HCT116 (cell line): Measurements from ENCODE around the gene MED27. TPM values are rescaled to one million over a fixed set of nuclear protein-coding genes. Genes with fewer than 3 reads are reported as not detected.

Source experiments
- ATAC-seq: fragments of 200-7000 bp; cut with Tn5 transposase; 2 replicates; pipeline ENCODE4 v1.9.1; 2020; ENCODE audit warnings: mild to moderate bottlenecking, moderate library complexity
- BruUV-seq: library from RNA; stranded (reverse); fragments of 400-500 nt; replicated peaks from 2 replicates; lab custom pipeline; 2021; lab: Mats Ljungman, UMichigan
- CTCF ChIA-PET: fragments of 300-600 bp; sonication (Branson Sonifier 250); formaldehyde crosslinking; loops from one replicate; lab custom pipeline; 2021; ENCODE audit warnings: antibody characterized with exemption; lab: Charles Lee
- POLR2A ChIA-PET: fragments of 300-600, 350-600 bp; sonication (Branson Sonifier 250); formaldehyde crosslinking; loops from one replicate; lab custom pipeline; 2021; ENCODE audit warnings: antibody characterized with exemption; lab: Charles Lee
- RAD21 ChIA-PET, 2 experiments: fragments of 300-600 bp; sonication (Branson Sonifier 250); formaldehyde crosslinking; loops; one replicate each; lab custom pipeline; 2023; ENCODE audit warnings: low total read pairs in 2 of 2; ENCODE audit not compliant: uncharacterized antibody in 2 of 2, unreplicated experiment in 2 of 2, low non-redundant PET in 1 of 2; lab: Charles Lee
- DNase-seq: peaks from one replicate; pipeline ENCODE4 v3.0.0-alpha.2; 2010; ENCODE audit warnings: low read depth, low spot score
- H2AFZ ChIP-seq: fragments of 200-600 bp; shearing (Covaris generic), sonication (generic); 2 replicates; pipeline ENCODE4 v1.6.1; 2017; ENCODE audit warnings: low read depth, mixed run types, mixed read lengths, antibody characterized with exemption, low read length; ENCODE audit not compliant: poor library complexity, severe bottlenecking
- H3K27ac ChIP-seq: 2 replicates; pipeline ENCODE4 v1.5.1; 2012; ENCODE audit warnings: low read depth, low read length
- H3K27me3 ChIP-seq: fragments of 200-600 bp; sonication (generic); 2 replicates; pipeline ENCODE4 v1.6.1; 2016; ENCODE audit warnings: mixed run types, low read length, mixed read lengths; ENCODE audit not compliant: insufficient read depth
- H3K36me3 ChIP-seq, 2 experiments: fragments of 200-500 bp in 1 of 2; fragments of 200-600 bp in 1 of 2; sonication (Bioruptor generic) in 1 of 2; sonication (generic) in 1 of 2; 2 replicates each; pipeline versions ENCODE4 v1.5.1 to v1.6.1; 2014 to 2016; ENCODE audit warnings: low read length in 2 of 2, inconsistent platforms in 1 of 2, mixed read lengths in 1 of 2, mixed run types in 1 of 2; ENCODE audit not compliant: insufficient read depth in 2 of 2, control insufficient read depth in 1 of 2
- H3K4me1 ChIP-seq, 2 experiments: fragments of 200-600 bp in 1 of 2; sonication (generic) in 1 of 2; 2 replicates each; pipeline versions ENCODE4 v1.5.1 to v1.6.1; 2012 to 2017; ENCODE audit warnings: low read length in 2 of 2, inconsistent platforms in 1 of 2, mild to moderate bottlenecking in 1 of 2, mixed read lengths in 1 of 2, mixed run types in 1 of 2, moderate library complexity in 1 of 2; ENCODE audit not compliant: insufficient read depth in 2 of 2, control insufficient read depth in 1 of 2
- H3K4me2 ChIP-seq: fragments of 200-600 bp; sonication (generic); 2 replicates; pipeline ENCODE4 v1.6.1; 2017; ENCODE audit warnings: mixed run types, low read length, mixed read lengths
- H3K4me3 ChIP-seq, 2 experiments: fragments of 200-600 bp in 1 of 2; sonication (generic) in 1 of 2; replicated peaks in 1 of 2; 2 replicates each; pipeline ENCODE4 v1.5.1; 2011 to 2016; ENCODE audit warnings: low read length in 2 of 2, control low read depth in 1 of 2, low read depth in 1 of 2, mild to moderate bottlenecking in 1 of 2, mixed read lengths in 1 of 2, mixed run types in 1 of 2
- H3K79me2 ChIP-seq: fragments of 200-600 bp; sonication (generic); 2 replicates; pipeline ENCODE4 v1.6.1; 2017; ENCODE audit warnings: mild to moderate bottlenecking, mixed run types, low read length, moderate library complexity, mixed read lengths; ENCODE audit not compliant: insufficient read depth
- H3K9ac ChIP-seq: fragments of 200-600 bp; sonication (generic); 2 replicates; pipeline ENCODE4 v1.6.1; 2016; ENCODE audit warnings: low read length, mixed read lengths
- H3K9me2 ChIP-seq: fragments of 200-600 bp; sonication (generic), shearing (Covaris generic); 2 replicates; pipeline ENCODE4 v1.6.1; 2017; ENCODE audit warnings: mixed run types, mild to moderate bottlenecking, moderate library complexity; ENCODE audit not compliant: insufficient read depth
- H3K9me3 ChIP-seq, 2 experiments: fragments of 200-500 bp in 1 of 2; fragments of 200-600 bp in 1 of 2; sonication (Bioruptor generic) in 1 of 2; sonication (generic) in 1 of 2; 2 replicates each; pipeline ENCODE4 v1.6.1; 2014 to 2017; ENCODE audit warnings: low read length in 2 of 2, mixed read lengths in 2 of 2, inconsistent platforms in 1 of 2, low read depth in 1 of 2, mild to moderate bottlenecking in 1 of 2, mixed run types in 1 of 2, moderate library complexity in 1 of 2; ENCODE audit not compliant: control insufficient read depth in 1 of 2, insufficient read depth in 1 of 2
- H4K20me1 ChIP-seq: fragments of 200-600 bp; sonication (generic), shearing (Covaris generic); 2 replicates; pipeline ENCODE4 v1.6.1; 2017; ENCODE audit warnings: mixed run types, mild to moderate bottlenecking, moderate library complexity; ENCODE audit not compliant: insufficient read depth
- EGR1 ChIP-seq: IDR thresholded peaks from 2 replicates; pipeline ENCODE4 v1.6.1; 2012; ENCODE audit warnings: low read depth
- EZH2phosphoT487 ChIP-seq: fragments of 200-600 bp; IDR thresholded peaks from 2 replicates; pipeline ENCODE4 v1.6.1; 2018; ENCODE audit warnings: antibody characterized with exemption, borderline replicate concordance
- POLR2AphosphoS5 ChIP-seq: IDR thresholded peaks from 2 replicates; pipeline ENCODE4 v1.6.1; 2011; ENCODE audit warnings: mild to moderate bottlenecking, low read depth, low read length, moderate library complexity
- RAD21 ChIP-seq: IDR thresholded peaks from 2 replicates; pipeline ENCODE4 v1.6.1; 2012; ENCODE audit warnings: low read depth, mild to moderate bottlenecking
- SIN3A ChIP-seq: IDR thresholded peaks from 2 replicates; pipeline ENCODE4 v1.6.1; 2012; ENCODE audit warnings: low read depth
- SP1 ChIP-seq: IDR thresholded peaks from 2 replicates; pipeline ENCODE4 v1.6.1; 2012; ENCODE audit warnings: low read depth
- SRF ChIP-seq: IDR thresholded peaks from 2 replicates; pipeline ENCODE4 v1.6.1; 2012; ENCODE audit warnings: low read depth
- ZFX ChIP-seq: fragments of 450-650 bp; IDR thresholded peaks from 2 replicates; pipeline ENCODE4 v1.6.1; 2017
- intact Hi-C: fragments of 100-400 bp; cut with micrococcal nuclease; formaldehyde crosslinking; loops from 2 replicates; pipeline ENCODE4 v1.10.0; 2022
- total RNA-seq: library from RNA; stranded (reverse); gene quantifications from one replicate; pipeline ENCODE4 v1.2.1, GENCODE V29; 2021; ENCODE audit not compliant: unreplicated experiment
- TF ChIP-seq, protein P1 (sequence below): IDR thresholded peaks from 2 replicates; pipeline ENCODE4 v1.6.1; 2011; ENCODE audit warnings: mild to moderate bottlenecking, low read length, moderate library complexity; ENCODE audit not compliant: insufficient replicate concordance; ENCODE audit errors: extremely low read depth
- TF ChIP-seq, protein P2 (sequence below): IDR thresholded peaks from 2 replicates; pipeline ENCODE4 v1.6.1; 2012; ENCODE audit warnings: low read depth
- TF ChIP-seq, protein P3 (sequence below): IDR thresholded peaks from 2 replicates; pipeline ENCODE4 v1.6.1; 2012

MED27 gene
- total RNA-seq, 1 experiment from 2014 or later, result 26.9 TPM

- DNase-seq (no peak), ATAC-seq (no peak)
- Histone ChIP-seq H2AFZ (no peak overlapping the region), H3K9me3 (no peaks in the 10 kb centered on the region), H3K27ac (no peak overlapping the region), H3K36me3 (no peaks in the 10 kb centered on the region), H3K4me3 (no peak overlapping the region), H3K27me3 (no peaks in the 10 kb centered on the region), H3K79me2 (no peaks in the 10 kb centered on the region), H3K9me2 (no peaks in the 10 kb centered on the region), H4K20me1 (no peaks in the 10 kb centered on the region), H3K4me2 (no peak overlapping the region), H3K4me1 (peaks cover 0 to 3% of the 10 kb centered on the region in 2 experiments; a peak in 1 of 4 replicates), H3K9ac (no peak overlapping the region)
- ChIA-PET RAD21 (no interaction called here), CTCF (no interaction called here), POLR2A (no interaction called here)
- intact Hi-C loops, result no loop called here
- no TSS peak for BruUV-seq
- TF ChIP-seq, protein P1, sequence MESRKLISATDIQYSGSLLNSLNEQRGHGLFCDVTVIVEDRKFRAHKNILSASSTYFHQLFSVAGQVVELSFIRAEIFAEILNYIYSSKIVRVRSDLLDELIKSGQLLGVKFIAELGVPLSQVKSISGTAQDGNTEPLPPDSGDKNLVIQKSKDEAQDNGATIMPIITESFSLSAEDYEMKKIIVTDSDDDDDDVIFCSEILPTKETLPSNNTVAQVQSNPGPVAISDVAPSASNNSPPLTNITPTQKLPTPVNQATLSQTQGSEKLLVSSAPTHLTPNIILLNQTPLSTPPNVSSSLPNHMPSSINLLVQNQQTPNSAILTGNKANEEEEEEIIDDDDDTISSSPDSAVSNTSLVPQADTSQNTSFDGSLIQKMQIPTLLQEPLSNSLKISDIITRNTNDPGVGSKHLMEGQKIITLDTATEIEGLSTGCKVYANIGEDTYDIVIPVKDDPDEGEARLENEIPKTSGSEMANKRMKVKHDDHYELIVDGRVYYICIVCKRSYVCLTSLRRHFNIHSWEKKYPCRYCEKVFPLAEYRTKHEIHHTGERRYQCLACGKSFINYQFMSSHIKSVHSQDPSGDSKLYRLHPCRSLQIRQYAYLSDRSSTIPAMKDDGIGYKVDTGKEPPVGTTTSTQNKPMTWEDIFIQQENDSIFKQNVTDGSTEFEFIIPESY, result no peak
- TF ChIP-seq RAD21, result no peak
- TF ChIP-seq EGR1, result no peak
- TF ChIP-seq, protein P2, sequence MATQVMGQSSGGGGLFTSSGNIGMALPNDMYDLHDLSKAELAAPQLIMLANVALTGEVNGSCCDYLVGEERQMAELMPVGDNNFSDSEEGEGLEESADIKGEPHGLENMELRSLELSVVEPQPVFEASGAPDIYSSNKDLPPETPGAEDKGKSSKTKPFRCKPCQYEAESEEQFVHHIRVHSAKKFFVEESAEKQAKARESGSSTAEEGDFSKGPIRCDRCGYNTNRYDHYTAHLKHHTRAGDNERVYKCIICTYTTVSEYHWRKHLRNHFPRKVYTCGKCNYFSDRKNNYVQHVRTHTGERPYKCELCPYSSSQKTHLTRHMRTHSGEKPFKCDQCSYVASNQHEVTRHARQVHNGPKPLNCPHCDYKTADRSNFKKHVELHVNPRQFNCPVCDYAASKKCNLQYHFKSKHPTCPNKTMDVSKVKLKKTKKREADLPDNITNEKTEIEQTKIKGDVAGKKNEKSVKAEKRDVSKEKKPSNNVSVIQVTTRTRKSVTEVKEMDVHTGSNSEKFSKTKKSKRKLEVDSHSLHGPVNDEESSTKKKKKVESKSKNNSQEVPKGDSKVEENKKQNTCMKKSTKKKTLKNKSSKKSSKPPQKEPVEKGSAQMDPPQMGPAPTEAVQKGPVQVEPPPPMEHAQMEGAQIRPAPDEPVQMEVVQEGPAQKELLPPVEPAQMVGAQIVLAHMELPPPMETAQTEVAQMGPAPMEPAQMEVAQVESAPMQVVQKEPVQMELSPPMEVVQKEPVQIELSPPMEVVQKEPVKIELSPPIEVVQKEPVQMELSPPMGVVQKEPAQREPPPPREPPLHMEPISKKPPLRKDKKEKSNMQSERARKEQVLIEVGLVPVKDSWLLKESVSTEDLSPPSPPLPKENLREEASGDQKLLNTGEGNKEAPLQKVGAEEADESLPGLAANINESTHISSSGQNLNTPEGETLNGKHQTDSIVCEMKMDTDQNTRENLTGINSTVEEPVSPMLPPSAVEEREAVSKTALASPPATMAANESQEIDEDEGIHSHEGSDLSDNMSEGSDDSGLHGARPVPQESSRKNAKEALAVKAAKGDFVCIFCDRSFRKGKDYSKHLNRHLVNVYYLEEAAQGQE, result no peak
- no peak for TF ChIP-seq EZH2phosphoT487
- TF ChIP-seq POLR2AphosphoS5, result no peak
- no peak for TF ChIP-seq SIN3A
- TF ChIP-seq SRF, result no peak
- TF ChIP-seq, protein P3, sequence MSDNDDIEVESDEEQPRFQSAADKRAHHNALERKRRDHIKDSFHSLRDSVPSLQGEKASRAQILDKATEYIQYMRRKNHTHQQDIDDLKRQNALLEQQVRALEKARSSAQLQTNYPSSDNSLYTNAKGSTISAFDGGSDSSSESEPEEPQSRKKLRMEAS, result no peak
- TF ChIP-seq ZFX, result no peak
- TF ChIP-seq SP1, result no peak
- TF ChIP-seq, all 23 proteins: peak for 0
Observed at GRCh38 chr9:131892162-131892707, 187.4 kb downstream of the MED27 start.
